Kidney tubule cell (primary cell): ENCODE measurements around the gene CCDC184.

Source experiments
- DNase-seq: peaks from one replicate; pipeline ENCODE4 v3.0.0-alpha.2; 2018; ENCODE audit warnings: low spot score

CCDC184 gene

DNA sequence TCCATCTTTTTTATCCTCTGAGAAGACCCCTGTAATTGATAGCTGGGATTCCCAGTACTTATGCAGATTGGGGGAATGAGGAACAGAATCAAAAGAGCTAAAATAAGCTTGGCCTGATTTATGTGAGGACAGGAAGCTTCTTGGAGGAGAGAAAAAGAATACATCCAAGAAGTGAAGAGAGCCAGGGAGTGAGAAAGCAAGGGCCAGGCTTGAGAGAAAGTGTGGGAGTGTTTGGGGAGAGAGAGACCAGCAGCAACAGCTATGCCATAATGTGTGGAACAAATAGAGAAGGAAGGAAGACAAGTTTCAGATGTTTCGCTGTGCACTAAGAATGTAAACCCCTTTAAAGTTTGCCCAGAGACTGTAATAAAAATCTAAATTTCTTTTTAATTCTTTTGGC lies 4.0 kb upstream of the CCDC184 start:
- no peak for DNase-seq

DNA sequence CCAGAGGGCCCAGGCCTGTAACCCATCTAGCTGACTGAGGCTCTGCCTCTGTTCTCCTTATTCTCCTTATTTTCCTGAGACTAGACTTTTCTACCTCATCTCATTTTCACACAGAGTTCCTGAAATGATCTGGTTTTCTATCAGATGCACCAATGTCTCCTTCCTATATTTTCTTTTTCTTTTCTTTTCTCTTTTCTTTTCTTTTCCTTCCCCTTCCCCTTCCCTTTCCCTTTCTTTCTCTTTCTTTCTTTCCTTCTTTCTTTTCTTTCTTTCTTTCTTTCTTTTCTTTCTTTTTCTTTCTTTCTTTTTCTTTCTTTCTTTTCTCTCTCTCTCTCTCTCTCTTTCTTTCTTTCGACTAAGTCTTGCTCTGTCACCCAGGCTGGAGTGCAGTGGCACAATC lies 3.0 kb upstream of the CCDC184 start:
- no peak for DNase-seq

DNA sequence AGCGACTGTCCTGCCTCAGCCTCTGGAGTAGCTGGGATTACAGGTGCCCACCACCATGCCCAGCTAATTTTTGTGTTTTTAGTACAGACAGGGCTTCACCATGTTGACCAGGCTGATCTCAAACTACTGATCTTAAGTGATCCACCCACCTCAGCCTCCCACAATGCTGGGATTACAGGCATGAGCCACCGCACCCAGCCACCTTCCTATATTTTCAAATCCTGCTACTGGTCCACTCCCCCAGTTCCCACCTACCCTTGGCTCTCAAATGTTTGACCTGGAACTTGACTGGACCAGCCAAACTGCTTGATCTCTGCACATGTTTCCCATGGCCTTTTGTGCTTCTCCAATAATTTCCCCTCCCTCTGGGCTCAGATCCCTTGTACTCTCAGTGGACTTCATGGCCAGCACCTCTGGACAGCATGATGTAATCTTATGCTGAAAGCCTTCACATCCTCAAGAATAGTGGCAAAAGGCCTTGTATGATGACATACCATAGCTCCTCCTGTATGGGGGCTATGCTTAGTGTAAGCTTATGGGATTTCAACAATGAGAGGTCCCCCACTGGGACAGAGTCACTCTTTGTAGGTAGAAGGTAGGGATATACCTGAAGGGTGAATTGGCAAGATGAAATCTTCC lies 2.5 kb upstream of the CCDC184 start:
- no peak for DNase-seq

DNA sequence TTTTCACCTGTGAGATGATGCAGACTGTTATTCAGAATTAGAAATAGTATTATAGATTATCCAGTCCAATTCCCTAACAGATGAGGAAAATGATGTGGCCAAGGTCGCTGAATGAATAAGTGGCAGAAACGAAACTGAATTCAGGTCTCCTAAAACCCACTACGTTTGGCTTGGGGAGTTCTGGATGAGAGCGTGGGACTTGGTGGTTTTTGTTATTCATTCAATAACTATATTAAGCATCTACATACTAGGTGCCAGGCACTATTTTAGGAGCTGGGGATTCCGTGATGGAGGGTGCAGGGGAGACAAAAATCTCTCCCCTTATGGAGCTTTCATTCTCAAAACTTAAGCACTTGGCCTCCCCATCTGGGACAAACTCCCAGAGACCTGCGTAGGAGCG lies 813 bp upstream of the CCDC184 start:
- DNase-seq, result no peak

DNA sequence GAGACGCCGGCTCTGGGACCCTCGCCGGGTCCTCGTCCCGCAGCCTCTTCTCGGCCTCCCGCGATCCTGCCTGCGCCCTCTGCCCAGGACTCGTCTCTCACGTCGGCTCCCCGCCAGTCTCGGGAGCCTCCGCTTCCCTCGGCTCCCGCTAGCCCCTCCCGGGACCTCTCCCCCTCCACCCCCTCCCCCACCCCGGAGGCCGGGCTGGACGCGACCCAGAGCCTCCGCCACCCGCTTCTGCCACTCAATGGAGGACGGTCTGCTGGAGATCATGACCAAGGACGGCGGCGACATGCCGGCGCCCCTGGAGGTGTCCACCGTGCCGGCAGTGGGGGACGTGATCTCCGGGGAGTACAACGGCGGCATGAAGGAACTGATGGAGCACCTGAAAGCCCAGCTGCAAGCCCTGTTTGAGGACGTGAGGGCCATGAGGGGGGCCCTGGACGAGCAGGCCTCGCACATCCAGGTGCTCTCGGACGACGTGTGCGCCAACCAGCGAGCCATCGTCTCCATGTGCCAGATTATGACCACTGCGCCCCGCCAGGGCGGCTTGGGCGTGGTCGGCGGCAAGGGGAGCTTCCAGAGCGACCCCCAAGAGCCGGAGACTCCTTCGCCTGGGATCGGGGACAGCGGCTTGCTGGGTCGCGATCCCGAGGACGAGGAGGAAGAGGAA lies 568 bp downstream of the CCDC184 start:
- no peak for DNase-seq

DNA sequence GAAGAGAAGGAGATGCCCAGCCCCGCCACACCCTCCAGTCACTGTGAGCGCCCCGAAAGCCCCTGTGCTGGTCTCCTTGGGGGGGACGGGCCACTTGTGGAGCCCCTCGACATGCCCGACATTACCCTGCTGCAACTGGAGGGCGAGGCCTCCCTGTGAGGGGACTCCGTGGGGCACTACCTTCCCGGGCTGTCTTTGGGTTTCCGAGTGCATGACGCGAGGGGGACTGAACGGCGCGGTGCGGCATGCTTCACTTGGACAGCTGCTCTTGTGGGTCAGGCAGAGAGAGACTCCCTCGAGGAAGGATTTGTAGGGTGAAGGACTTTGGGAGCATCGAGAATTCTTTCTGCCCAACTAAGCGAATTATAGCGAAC lies 1.1 kb downstream of the CCDC184 start:
- DNase-seq, result no peak

DNA sequence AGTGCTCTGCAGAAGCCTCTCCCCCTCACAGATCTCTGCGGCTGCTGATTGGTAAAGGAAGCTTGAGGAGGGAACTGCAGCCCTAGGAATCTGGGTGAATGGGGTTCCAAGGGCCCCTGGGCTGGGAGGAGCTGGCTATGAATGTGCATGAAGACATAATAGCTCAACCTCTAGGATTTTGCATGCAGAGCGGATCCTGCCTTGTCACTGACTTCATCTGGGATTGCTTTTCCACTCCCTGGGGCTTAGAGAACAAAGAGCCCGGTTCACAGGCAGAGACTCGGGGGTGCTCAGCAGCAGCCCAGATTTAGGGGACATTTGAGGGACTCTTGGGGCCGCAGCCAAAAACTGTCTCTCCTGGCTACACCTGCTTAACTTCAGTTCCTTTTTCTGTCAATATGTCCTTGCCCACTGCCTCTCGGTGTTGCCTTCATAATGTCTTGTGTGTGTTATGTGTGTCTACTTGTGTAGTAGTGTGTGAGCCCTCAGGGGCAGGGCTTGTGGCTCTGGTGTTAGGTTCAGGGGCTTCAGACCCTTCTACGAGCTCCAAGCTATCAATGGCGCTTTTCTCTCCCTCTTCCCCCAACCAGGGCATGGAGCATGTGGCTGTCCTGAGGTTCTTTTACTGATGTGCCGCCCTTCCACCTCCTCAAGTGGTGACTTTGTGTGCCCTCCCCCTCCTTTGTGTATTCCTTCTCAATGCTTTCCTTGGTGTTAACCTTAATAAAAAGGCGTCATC lies 1.9 kb downstream of the CCDC184 start:
- DNase-seq, result no peak

DNA sequence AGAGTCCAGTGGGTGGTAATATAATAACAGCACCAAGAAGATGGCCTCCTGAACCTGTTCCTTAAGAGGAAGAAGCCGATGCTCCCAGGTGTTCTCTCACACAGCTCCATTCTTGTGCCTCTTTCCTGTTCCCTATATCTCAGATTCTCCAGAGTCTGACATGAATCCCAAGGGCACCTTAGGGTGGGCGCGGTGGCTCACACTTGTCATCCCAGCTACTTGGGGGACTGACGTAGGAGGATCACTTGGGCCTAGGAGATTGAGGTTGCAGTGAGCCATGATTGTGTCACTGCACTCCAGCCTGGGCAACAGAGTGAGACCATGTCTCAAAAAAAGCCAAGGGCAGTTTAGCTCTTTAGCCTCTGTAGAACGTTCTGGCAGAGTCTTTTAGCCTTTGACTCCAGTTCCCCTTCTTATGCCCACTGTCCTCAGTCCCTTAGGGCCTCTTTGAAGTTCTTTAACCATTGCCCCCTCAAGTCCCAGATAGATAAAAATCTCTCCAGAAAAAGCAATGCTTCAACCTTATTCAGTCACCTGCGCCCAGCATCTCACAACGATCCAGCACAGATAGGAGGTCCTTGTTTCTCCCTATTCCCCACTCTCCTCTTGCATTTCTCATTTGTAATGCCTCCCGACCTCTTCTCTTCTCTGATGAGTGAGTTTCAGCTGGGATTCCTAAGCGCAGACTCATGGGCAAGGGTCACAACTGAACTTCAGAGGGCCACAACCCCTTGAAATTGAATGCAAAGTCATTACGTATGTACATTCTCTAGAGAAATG lies 4.7 kb downstream of the CCDC184 start:
- DNase-seq, result no peak

DNA sequence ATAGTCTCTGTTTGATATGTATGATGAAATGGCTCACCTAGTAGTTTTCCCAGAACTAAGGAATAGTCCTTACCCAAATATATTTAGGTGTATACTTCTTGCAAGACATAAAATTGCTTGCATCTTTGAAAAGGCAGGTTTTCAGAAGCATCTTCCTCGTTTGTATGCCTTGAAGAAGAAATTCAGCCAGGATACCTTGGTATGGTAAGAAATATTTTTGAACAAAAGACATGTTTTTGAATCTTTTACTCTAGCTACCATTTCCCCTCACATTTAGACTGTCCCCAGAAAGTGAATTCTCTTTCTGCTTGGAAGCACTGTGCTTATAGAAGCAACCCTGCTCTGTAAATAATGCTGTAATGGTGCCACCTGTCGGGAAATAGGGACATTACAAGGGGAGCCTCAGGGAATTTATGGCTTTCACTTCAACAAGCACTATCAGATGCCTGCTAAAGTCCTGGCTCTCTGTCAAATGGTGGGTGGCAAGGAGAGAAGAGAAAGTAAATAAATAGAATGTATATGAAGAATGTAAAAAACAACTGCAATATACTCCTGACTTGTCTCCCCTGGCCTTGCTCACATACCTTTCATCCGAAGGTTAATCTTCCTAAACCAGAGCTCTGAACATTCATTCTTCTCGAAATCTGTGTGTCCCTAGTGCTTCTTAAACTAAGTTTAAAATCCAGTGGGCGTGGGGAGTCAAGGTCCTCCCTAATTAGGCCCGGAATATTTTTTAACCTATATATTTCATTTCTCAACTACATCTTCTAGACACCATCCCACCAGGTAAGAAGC lies 6.1 kb downstream of the CCDC184 start:
- peak; percentile 67 for DNase-seq

DNA sequence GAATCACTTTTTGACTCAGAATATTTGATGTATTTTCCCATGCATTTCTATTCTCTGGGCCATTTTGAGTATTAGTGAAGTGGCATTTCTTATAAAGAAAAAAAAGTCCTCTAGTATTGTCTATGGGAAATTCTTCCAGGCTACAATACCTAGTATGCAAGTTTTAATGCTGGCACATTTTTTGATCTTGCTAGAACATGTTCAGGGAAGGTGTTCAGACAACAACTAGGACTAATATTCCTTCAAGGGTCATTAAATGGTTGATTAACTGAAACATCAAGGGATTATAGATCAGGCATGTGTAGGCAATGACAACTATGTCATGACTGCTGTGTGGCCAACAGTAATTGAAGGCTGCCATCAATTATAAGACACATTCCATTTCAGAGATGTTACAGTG lies 7.7 kb downstream of the CCDC184 start:
- DNase-seq, result no peak

DNA sequence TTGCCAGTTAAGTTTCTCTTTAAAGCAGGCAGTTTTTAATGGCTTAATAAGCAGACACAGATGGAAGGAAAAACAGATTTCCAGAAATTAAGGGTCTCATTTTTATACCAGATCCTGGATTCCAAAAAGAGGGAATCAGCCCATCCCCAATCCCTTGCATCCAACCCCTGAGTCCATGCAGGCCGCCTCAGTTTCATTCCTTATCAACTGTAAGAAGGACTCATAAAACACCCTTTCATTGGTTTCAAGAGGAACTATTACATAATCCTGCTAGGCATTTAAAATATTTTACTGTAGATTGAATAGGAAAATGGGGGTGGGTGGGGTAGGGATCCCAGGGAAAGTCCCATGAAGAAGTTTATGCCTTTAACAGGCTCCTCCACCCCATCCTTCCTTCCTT lies 9.4 kb downstream of the CCDC184 start:
- no peak for DNase-seq

DNA sequence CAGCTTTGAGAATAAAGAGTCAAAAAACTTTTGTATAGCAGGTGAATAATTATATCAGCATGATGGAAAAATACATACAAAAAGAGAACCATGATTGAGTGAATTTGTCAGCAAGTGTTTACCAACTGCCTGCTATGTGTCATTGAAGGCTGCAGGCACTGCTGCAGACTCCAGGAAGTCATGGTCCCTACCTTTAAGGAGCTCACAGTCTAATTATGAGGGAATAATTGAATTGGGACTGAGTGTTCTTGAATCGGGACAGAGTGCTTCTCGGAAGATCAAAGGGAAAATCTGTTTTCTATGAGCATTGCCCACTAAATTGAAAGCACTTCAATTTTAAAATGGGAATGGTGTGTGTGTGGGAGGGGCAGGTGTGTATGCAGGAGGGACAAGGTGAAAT lies 10.2 kb downstream of the CCDC184 start:
- peak; percentile 21 for DNase-seq

DNA sequence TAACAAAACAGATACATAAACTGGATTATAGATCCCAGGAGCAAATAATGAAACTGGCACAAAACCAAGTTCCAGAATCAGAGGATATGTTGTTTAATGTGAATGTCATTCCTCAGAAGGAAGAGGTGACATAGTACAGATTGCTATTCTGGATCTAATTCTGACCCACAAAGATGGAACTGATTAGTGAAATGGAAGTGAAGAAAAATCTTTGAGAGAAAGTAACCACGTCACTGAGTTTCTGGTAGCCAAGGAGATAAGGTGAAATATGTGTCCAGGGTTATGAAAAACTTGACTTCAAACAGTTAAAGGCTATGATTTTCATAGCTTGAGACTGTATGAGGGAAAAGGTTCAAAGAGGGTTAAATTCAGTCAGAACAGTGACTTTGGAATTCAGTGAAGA lies 11.4 kb downstream of the CCDC184 start:
- no peak for DNase-seq

DNA sequence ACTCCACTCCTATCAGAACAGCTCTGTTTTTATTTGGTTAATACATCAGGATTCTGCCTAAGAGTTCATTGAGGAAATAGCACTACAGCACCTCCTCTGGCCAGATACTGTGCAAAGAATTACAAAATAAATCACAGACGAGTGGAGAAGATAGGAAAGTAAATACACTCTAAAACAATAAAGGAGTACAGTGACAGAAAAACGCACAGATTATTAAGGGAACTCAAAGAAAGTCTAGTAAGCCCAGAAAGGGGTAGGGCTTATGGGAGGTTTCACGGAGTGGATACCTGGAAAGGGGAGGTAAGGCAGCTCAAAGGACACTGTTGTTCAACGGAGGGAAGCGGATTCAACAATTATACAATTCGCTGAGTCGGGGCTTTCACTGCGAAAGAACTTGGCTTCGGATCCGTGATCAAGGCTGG lies 14.1 kb downstream of the CCDC184 start:
- peak; percentile 56 for DNase-seq

DNA sequence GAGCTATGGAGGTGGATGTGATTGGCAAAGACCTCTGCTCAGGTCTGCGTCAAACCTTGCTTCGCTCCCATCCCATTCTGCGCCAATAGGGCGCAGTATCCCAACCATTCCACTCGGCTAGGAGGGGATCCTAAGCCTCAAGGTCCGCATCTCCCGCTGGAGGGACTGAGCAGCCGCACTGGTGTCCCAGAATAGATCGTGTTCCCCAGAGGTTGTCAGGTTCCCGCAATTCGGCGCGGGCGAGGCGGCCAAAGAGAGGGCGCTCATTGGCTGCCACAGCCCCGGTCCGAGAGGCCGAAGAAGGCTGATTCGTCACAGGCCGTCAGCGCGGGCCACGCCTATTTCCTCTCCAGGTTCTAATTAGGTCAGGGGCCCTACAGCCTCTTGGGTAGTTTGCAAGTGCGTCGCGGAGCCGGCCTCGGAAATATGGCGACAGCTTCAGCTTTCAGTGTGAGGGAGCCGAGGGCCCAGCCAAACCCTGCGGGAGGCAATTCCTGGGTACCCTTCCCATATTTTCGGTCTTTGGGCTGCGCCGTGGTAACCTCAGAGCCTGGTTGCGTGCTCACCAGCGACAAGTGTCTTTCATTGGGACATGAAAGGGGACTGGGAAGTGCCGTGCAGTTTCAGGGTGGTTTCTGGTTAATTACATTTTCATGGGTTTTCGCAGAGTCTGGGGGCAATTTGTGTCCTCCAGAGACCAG lies 14.7 kb downstream of the CCDC184 start:
- DNase-seq, result peak; percentile 95

DNA sequence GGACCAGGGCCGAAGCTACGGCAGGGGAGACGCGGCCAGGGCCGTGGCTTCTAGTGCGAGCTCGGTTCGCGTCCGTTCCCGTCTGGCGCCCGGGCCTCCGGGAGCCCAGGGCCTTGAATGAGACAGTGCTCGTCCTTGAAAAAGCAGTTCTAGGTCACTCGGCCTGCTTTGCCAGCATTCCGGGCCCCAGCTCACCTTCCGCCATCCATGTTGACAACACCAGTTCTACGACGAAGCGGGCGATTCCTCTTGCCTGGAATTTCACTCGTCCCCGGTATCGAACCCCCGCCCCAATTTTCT lies 15.2 kb downstream of the CCDC184 start:
- DNase-seq, result no peak

DNA sequence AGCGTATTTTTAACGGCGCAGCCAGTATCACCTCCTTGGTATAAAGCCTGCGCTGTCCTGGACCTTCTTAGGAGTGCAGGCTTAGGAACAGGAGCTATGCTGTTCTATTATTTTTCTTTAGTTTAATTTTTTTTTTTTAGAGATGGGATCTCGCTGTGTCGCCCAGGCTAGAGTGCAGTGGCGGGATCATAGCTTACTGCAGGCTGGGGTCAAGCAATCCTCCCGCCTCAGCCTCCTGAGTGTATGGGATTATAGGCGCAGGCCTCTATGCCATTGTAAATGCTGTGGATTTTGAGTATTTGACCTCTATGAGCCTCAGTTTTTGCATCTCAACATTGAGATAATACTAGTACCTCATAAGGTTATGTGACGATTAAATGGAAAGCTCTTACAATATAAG lies 15.5 kb downstream of the CCDC184 start:
- DNase-seq, result no peak

DNA sequence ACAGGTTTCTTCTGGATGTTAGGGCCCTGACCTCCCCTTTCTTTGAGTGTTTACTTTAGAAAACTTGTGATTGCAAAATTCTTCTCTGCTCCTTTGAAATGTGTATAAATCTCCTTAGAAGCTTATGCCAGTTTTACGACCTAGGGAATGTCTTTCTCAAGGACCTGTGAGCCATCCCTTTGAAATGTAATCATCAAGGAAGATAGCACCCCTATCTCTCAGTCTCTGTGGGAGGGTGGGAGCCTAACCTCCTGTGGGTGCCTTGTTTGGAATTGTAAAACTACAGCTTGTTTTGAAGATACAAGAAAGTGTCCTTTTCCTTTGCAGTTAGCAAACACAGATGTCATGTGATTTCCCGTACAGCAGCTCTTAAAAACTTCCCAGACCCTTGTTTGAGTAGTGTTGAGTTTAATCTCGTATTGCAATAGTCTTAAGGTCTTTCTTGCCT lies 16.4 kb downstream of the CCDC184 start:
- DNase-seq, result no peak

DNA sequence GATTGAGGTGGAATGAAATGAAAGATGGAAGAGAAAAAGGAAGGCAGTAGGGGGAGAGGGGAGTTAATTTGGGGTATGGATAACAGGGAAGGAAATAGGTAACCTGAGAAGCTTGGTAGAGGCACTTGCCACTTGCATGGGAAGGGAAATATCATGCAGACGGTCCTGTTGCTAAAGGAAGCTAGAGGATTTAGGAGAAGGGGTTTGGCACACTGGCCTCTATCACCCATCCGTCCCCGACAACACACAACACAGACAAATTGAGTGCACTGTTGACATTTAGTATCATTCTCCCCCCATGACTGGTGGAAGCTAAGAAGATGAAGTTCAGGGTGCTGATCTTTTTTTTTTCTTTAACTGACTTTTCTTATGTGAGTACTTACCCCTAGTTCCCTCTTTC lies 17.6 kb downstream of the CCDC184 start:
- DNase-seq, result no peak

DNA sequence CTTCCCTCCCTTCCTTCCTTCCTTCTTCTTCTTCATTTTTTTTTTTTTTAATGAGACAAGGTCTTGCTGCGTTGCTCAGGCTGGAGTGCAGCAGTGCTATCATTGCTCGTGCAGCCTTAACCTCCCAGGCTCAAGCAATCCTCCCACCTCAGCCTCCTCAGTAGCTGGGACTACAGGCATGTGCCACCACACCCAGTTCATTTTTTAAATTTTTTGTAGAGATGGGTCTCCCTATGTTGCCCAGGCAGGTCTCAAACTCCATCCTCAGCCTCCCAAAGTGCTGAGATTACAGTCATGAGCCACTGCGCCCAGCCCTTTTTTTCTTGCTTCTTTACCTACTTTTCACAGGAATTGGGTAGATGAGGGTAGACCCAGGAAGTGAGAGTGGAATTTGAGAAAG lies 18.1 kb downstream of the CCDC184 start:
- DNase-seq, result no peak

DNA sequence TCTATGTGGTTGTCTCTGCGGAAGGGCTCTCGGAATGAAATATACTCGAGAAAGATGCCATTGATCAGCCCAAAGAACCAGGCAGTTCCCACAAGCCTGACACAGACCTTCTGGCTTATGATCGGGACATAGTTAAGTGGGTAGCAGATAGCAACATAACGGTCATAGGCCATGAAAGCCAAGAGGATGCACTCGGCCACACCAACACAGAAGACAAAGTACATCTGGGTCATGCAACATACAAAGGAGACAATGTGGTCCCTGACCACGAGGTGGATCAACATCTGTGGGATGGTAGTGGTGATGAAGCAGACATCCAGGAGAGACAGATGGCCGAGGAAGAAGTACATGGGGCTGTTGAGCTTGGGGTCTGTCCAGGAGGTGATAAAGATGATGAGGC lies 19.3 kb downstream of the CCDC184 start:
- DNase-seq, result no peak
